Upper lobe of left lung (tissue), 6 donors: Measurements from ENCODE around the gene ADD3. TPM values are rescaled to one million over a fixed set of nuclear protein-coding genes. Genes with fewer than 3 reads are reported as not detected.
A peak's percentile ranks its signal among the peaks of the same experiment; 100 is the strongest.
"Not testable (repeated sequence)": the region's sequence is repeated elsewhere in the genome, so short reads cannot be mapped to it uniquely, and the experiment has no call there.

Experiments
- ATAC-seq, 2 donors: fragments of 200-7000 bp; cut with Tn5 transposase; one replicate each; pipeline ENCODE4 v1.9.1; 2022; ENCODE audit warnings: mild to moderate bottlenecking in 2 of 2, moderate library complexity in 2 of 2; ENCODE audit not compliant: low FRiP score in 2 of 2
- DNase-seq, 2 donors: peaks; one replicate each; pipeline ENCODE4 v3.0.0-alpha.2; 2019 to 2020
- H3K27ac ChIP-seq, 4 donors: fragments of 200-600 bp; sonication (generic); one replicate each; pipeline ENCODE4 v1.5.1; 2016 to 2019
- H3K27me3 ChIP-seq, 4 donors: fragments of 200-600 bp; sonication (generic); one replicate each; pipeline ENCODE4 v1.5.1; 2017 to 2019
- H3K36me3 ChIP-seq, 4 donors: fragments of 200-600 bp; sonication (generic); one replicate each; pipeline ENCODE4 v1.5.1; 2016 to 2019
- H3K4me1 ChIP-seq, 4 donors: fragments of 200-600 bp; sonication (generic); one replicate each; pipeline ENCODE4 v1.5.1; 2018 to 2019
- H3K4me3 ChIP-seq, 4 donors: fragments of 200-600 bp; sonication (generic); one replicate each; pipeline ENCODE4 v1.5.1; 2017 to 2019; ENCODE audit warnings: mild to moderate bottlenecking in 2 of 4, moderate library complexity in 1 of 4
- H3K9me3 ChIP-seq, 4 donors: fragments of 200-600 bp; sonication (generic); one replicate each; pipeline ENCODE4 v1.5.1; 2018 to 2019
- CTCF ChIP-seq, 6 experiments: fragments of 450-650 bp in 4 of 6; fragments of 200-600 bp in 2 of 6; sonication (generic) in 2 of 6; IDR thresholded peaks; one replicate each; pipeline ENCODE4 v1.5.1; 2016 to 2019; ENCODE audit warnings: antibody characterized with exemption in 6 of 6
- EP300 ChIP-seq, 4 donors: sonication (generic); formaldehyde crosslinking; IDR thresholded peaks; one replicate each; pipeline ENCODE4 v1.5.1; 2017; ENCODE audit warnings: antibody characterized with exemption in 4 of 4, control low read depth in 2 of 4
- POLR2A ChIP-seq, 4 donors: fragments of 450-650 bp; IDR thresholded peaks; one replicate each; pipeline ENCODE4 v1.5.1; 2016 to 2017; ENCODE audit warnings: antibody characterized with exemption in 4 of 4, mild to moderate bottlenecking in 2 of 4
- POLR2AphosphoS5 ChIP-seq, 2 donors: sonication (generic); formaldehyde crosslinking; IDR thresholded peaks; one replicate each; pipeline ENCODE4 v1.5.1; 2017; ENCODE audit warnings: antibody characterized with exemption in 2 of 2
- WGBS, 2 donors: methylation state at CpG; one replicate each; pipeline ENCODE4 v1.1.5; 2017 to 2018; 5-methylcytosine and 5-hydroxymethylcytosine counted together
- total RNA-seq, 6 donors: library from RNA; depleted of rRNA in 4 of 6; stranded (reverse); fragments of >200 nt in 4 of 6; gene quantifications; one replicate each; pipeline versions ENCODE4 v1.1.0 to v1.2.1, GENCODE V29; 2016 to 2021
- donor health status: DM: no; HTN: no; CAD: no; lungs with moderate emphysema.
- donor health status: DM: no; HTN: yes; CAD: no; lungs with severe emphysema.

The ADD3 gene
- total RNA-seq, 6 donors from 2014 or later = 34.1 to 229 (median 61.0) TPM

- Histone ChIP-seq H3K4me1 (no peaks in the 10 kb centered on the region), H3K9me3 (no peaks in the 10 kb centered on the region), H3K27ac (no peak overlapping the region), H3K36me3 (peaks cover 0 to 55% (median 9%) of the 10 kb centered on the region in 4 donors), H3K27me3 (no peaks in the 10 kb centered on the region), H3K4me3 (no peak overlapping the region)
- DNase-seq (no peak), ATAC-seq (no peak)
- no peak for TF ChIP-seq EP300 (IDR thresholded peaks at IDR 0.05)
- TF ChIP-seq POLR2A (IDR thresholded peaks at IDR 0.05) = no peak
- no peak for TF ChIP-seq POLR2AphosphoS5 (IDR thresholded peaks at IDR 0.05)
- TF ChIP-seq CTCF (IDR thresholded peaks at IDR 0.05) = no peak
- WGBS, 2 donors = 88 to 93% methylated on average over 1 of the region's 1 CpG
Measured at GRCh38 chr10:110118891-110119621, 111.3 kb downstream of the ADD3 start.

- H3K27ac ChIP-seq = no peak overlapping the region
- no peak for TF ChIP-seq CTCF (IDR thresholded peaks at IDR 0.05)
- H3K4me1 ChIP-seq = no peaks in the 10 kb centered on the region
- peaks cover 0 to 67% (median 9%) of the 10 kb centered on the region in 4 donors for H3K36me3 ChIP-seq
- H3K4me3 ChIP-seq = no peak overlapping the region
- WGBS, 2 donors = 84 to 95% methylated on average over 2 of the region's 2 CpGs
- ATAC-seq (no peak), DNase-seq (no peak)
- no peaks in the 10 kb centered on the region for H3K27me3 ChIP-seq
- no peaks in the 10 kb centered on the region for H3K9me3 ChIP-seq
Measured at GRCh38 chr10:110123594-110123993, 115.8 kb downstream of the ADD3 start.

- H3K4me1 ChIP-seq = no peaks in the 10 kb centered on the region
- H3K27me3 ChIP-seq = no peaks in the 10 kb centered on the region
- peaks cover 13 to 69% (median 23%) of the 10 kb centered on the region in 4 donors for H3K36me3 ChIP-seq
- no peak for TF ChIP-seq POLR2AphosphoS5 (IDR thresholded peaks at IDR 0.05)
- no peak for TF ChIP-seq CTCF (IDR thresholded peaks at IDR 0.05)
- no peak for TF ChIP-seq POLR2A (IDR thresholded peaks at IDR 0.05)
- TF ChIP-seq EP300 (IDR thresholded peaks at IDR 0.05) = no peak
- no peak for ATAC-seq
- no peaks in the 10 kb centered on the region for H3K9me3 ChIP-seq
- H3K27ac ChIP-seq = no peak overlapping the region
- no peak for DNase-seq
- no peak overlapping the region for H3K4me3 ChIP-seq
Measured at GRCh38 chr10:110129490-110129889, 121.7 kb downstream of the ADD3 start.

GRCh38 chr10:110134917-110135316 is 127.1 kb downstream of the ADD3 start:
- Histone ChIP-seq H3K4me3 (no peak overlapping the region), H3K4me1 (peaks cover 9 to 13% (median 10%) of the 10 kb centered on the region in 4 donors), H3K9me3 (no peaks in the 10 kb centered on the region), H3K36me3 (peaks cover 6 to 34% (median 22%) of the 10 kb centered on the region in 4 donors), H3K27ac (no peak overlapping the region), H3K27me3 (no peaks in the 10 kb centered on the region)
- TF ChIP-seq EP300 (IDR thresholded peaks at IDR 0.05) = no peak
- no peak for TF ChIP-seq CTCF (IDR thresholded peaks at IDR 0.05)
- TF ChIP-seq POLR2AphosphoS5 (IDR thresholded peaks at IDR 0.05) = no peak
- DNase-seq (no peak), ATAC-seq (no peak)
- WGBS, 2 donors = 89 to 97% methylated on average over 3 of the region's 3 CpGs

- Histone ChIP-seq H3K36me3 (peaks cover 6 to 27% (median 16%) of the 10 kb centered on the region in 4 donors), H3K4me1 (peaks cover 9 to 13% (median 10%) of the 10 kb centered on the region in 4 donors)
- 63 to 64% methylated on average over 5 to 6 of the region's 6 CpGs for WGBS, 2 donors
- H3K27me3 ChIP-seq, ATAC-seq, H3K27ac ChIP-seq, H3K9me3 ChIP-seq, H3K4me3 ChIP-seq: not testable (repeated sequence)
- DNase-seq = peak in 1 of 2 donors; percentile 43
Measured at GRCh38 chr10:110135836-110136235, 128.1 kb downstream of the ADD3 start.
